ENCODE results near the gene TMEM255B.

DNA sequence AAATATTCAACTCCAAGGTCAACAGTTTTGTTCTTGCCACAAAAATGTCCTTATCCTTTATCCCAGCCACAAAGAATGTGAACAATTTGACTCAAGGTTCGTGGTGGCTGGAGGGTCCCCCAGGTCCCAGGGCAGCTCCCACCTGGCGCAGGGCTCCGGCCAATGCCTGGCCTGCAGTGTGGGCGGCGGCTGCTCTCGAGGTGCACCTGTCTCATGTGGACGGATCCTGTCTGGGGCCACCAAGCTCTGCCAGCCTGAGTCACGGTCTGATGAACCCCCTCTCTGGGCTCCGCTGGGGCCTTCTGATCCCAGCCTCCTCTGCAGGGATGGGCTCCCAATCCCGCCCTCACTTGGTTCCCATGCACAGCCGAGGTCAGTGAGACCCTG lies 55.4 kb downstream of the TMEM255B start:
- TF ChIP-seq, protein P1, sequence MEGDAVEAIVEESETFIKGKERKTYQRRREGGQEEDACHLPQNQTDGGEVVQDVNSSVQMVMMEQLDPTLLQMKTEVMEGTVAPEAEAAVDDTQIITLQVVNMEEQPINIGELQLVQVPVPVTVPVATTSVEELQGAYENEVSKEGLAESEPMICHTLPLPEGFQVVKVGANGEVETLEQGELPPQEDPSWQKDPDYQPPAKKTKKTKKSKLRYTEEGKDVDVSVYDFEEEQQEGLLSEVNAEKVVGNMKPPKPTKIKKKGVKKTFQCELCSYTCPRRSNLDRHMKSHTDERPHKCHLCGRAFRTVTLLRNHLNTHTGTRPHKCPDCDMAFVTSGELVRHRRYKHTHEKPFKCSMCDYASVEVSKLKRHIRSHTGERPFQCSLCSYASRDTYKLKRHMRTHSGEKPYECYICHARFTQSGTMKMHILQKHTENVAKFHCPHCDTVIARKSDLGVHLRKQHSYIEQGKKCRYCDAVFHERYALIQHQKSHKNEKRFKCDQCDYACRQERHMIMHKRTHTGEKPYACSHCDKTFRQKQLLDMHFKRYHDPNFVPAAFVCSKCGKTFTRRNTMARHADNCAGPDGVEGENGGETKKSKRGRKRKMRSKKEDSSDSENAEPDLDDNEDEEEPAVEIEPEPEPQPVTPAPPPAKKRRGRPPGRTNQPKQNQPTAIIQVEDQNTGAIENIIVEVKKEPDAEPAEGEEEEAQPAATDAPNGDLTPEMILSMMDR (conservative IDR thresholded peaks at IDR 0.05), result no peak
- no peak for TF ChIP-seq EZH2 (IDR thresholded peaks at IDR 0.05; ENCODE audit: low read depth)
